CD4-positive, alpha-beta T cell (primary cell): ENCODE data around the gene NEXN. TPM values are rescaled to one million over a fixed set of nuclear protein-coding genes. Genes with fewer than 3 reads are reported as not detected.

Experiments
- ATAC-seq: fragments of 200-7000 bp; cut with Tn5 transposase; one replicate; pipeline ENCODE4 v1.10.0; 2022; ENCODE audit warnings: mild to moderate bottlenecking; ENCODE audit not compliant: poor library complexity
- CTCF ChIA-PET: fragments of 350-600 bp; sonication (Branson Sonifier 250); formaldehyde crosslinking; loops from one replicate; lab custom pipeline; 2021; ENCODE audit warnings: antibody characterized with exemption, inconsistent platforms; lab: Charles Lee
- POLR2A ChIA-PET: fragments of 350-600 bp; sonication (Branson Sonifier 250); formaldehyde crosslinking; loops from one replicate; lab custom pipeline; 2021; ENCODE audit warnings: antibody characterized with exemption, inconsistent platforms; lab: Charles Lee
- DNase-seq, 14 experiments: peaks; one replicate each; pipeline ENCODE4 v3.0.0-alpha.2; 2013 to 2020; ENCODE audit warnings: mixed read lengths in 2 of 14
- H3K27ac ChIP-seq, 2 donors: one replicate each; pipeline versions ENCODE4 v1.5.1 to v1.7.0; 2013; ENCODE audit warnings: low read length in 2 of 2, low read depth in 1 of 2, mild to moderate bottlenecking in 1 of 2
- H3K27me3 ChIP-seq, 2 experiments: 1 replicate in 1 of 2; 2 replicates in 1 of 2; pipeline versions ENCODE4 v1.6.1 to v1.7.0; 2013; ENCODE audit warnings: low read length in 2 of 2, control low read depth in 1 of 2, mild to moderate bottlenecking in 1 of 2, moderate library complexity in 1 of 2; ENCODE audit not compliant: insufficient read depth in 2 of 2, control insufficient read depth in 1 of 2
- H3K36me3 ChIP-seq: one replicate; pipeline ENCODE4 v1.6.1; 2013; ENCODE audit warnings: low read length, control low read depth; ENCODE audit not compliant: insufficient read depth
- H3K4me1 ChIP-seq: one replicate; pipeline ENCODE4 v1.6.1; 2013; ENCODE audit warnings: low read length, control low read depth; ENCODE audit not compliant: insufficient read depth
- H3K4me3 ChIP-seq: one replicate; pipeline ENCODE4 v1.5.1; 2013; ENCODE audit warnings: mild to moderate bottlenecking, low read length, moderate library complexity
- H3K9me3 ChIP-seq, 2 experiments: 1 replicate in 1 of 2; 2 replicates in 1 of 2; pipeline versions ENCODE4 v1.6.1 to v1.7.0; 2013; ENCODE audit warnings: low read length in 2 of 2, mild to moderate bottlenecking in 2 of 2, control low read depth in 1 of 2, moderate library complexity in 1 of 2; ENCODE audit not compliant: control insufficient read depth in 1 of 2, insufficient read depth in 1 of 2
- H3K27ac Mint-ChIP-seq: one replicate; pipeline ENCODE4 v1.8.0; 2020; ENCODE audit warnings: mixed read lengths
- H3K27me3 Mint-ChIP-seq: one replicate; pipeline ENCODE4 v1.8.0; 2021; ENCODE audit warnings: mixed read lengths
- H3K36me3 Mint-ChIP-seq: one replicate; pipeline ENCODE4 v1.8.0; 2021; ENCODE audit warnings: low read depth, mixed read lengths
- H3K4me1 Mint-ChIP-seq: one replicate; pipeline ENCODE4 v1.8.0; 2021; ENCODE audit warnings: low read depth, mixed read lengths
- H3K4me3 Mint-ChIP-seq: one replicate; pipeline ENCODE4 v1.8.0; 2020; ENCODE audit warnings: mild to moderate bottlenecking, mixed read lengths
- H3K9me3 Mint-ChIP-seq: one replicate; pipeline ENCODE4 v1.8.0; 2020; ENCODE audit warnings: mixed read lengths
- CTCF ChIP-seq: fragments of 200-600 bp; IDR thresholded peaks from one replicate; pipeline ENCODE4 v1.8.0; 2022; ENCODE audit warnings: antibody characterized with exemption, mild to moderate bottlenecking
- intact Hi-C, 2 experiments: fragments of 100-400 bp; cut with DNase I in 1 of 2; cut with micrococcal nuclease in 1 of 2; formaldehyde crosslinking; loops; one replicate each; pipeline versions ENCODE4 v1.15.1 to v1.9.0; 2023 to 2025; cut with DNase I, micrococcal nuclease
- total RNA-seq, 174 experiments: library from RNA in 2 of 174; stranded (reverse) in 2 of 174; gene quantifications; one replicate each; pipeline ENCODE4 v1.2.3 and lab custom pipeline; 2021 to 2026

Gene NEXN
- total RNA-seq, 2 experiments from 2014 or later = 0.25 TPM; not detected in 1

DNA sequence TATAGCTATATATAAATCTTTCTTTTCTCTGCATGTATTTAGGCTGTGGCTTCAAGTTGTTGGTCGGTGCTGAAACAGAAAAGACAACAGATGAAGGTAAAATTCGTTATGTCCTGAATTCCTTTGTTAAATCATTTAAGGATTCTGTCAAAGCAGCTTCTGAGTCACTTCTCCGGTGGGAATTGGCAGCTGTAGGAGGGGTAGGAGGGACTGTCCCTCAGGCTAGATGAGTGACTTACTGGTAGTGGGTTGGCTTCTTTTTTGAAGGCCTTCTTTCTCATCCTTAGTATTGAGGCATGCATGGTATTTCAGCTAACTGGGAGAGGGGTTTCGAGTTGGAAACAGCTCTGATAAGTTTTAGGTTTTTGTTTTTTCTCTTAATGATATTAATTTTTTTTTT lies 22.1 kb upstream of the NEXN start:
- POLR2A ChIA-PET = no interaction called here
- no peak for TF ChIP-seq CTCF
- Mint-ChIP-seq H3K4me1 (no peaks in the 10 kb centered on the region), H3K27me3 (no peaks in the 10 kb centered on the region), H3K9me3 (no peaks in the 10 kb centered on the region), H3K27ac (no peak overlapping the region), H3K4me3 (no peak overlapping the region), H3K36me3 (peaks cover 68% of the 10 kb centered on the region)
- no peak overlapping the region for H3K27ac ChIP-seq
- H3K36me3 ChIP-seq = peaks cover 50% of the 10 kb centered on the region
- no peak for DNase-seq
- no peaks in the 10 kb centered on the region for H3K27me3 ChIP-seq
- intact Hi-C loops = loop anchor here in 1 of 2 experiments (10.0 kb wide), 1 partner anchor 89 kb away; no protein-coding TSS in a partner anchor
- CTCF ChIA-PET = interaction anchor here (0.8 kb wide), 1 partner anchor 9 kb away, joined by 3 read pairs; no protein-coding TSS in a partner anchor
- ATAC-seq = no peak
- H3K9me3 ChIP-seq = no peaks in the 10 kb centered on the region
- no peaks in the 10 kb centered on the region for H3K4me1 ChIP-seq
- H3K4me3 ChIP-seq = no peak overlapping the region

GRCh38 chr1:77872645-77873044 lies 15.8 kb upstream of the NEXN start:
- DNase-seq = no peak
- POLR2A ChIA-PET = no interaction called here

DNA sequence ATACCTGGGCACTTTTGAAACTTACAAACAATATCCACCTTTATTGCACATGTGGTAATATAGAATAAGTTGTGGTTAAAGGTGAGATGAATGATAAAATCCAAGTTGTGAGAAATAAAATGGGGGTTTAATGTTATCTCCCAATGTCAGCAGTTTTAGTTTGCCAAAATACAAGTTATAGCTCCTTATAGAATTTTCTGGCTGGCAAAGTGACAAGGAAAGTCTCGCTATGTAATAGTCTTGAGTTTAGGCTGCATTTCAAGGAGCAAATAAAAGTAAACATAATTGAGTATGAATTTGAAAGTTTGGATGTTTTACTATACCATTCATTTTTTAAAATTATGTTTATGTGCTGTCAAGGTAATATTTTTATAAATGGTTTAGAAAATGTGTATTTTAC lies 15.0 kb upstream of the NEXN start:
- Mint-ChIP-seq H3K36me3 (peaks cover 49% of the 10 kb centered on the region), H3K4me3 (no peak overlapping the region), H3K27me3 (no peaks in the 10 kb centered on the region), H3K9me3 (no peaks in the 10 kb centered on the region), H3K27ac (no peak overlapping the region), H3K4me1 (no peaks in the 10 kb centered on the region)
- TF ChIP-seq CTCF = no peak
- Histone ChIP-seq H3K4me1 (no peaks in the 10 kb centered on the region), H3K27ac (no peak overlapping the region), H3K36me3 (peaks cover 27% of the 10 kb centered on the region), H3K27me3 (no peaks in the 10 kb centered on the region), H3K9me3 (no peaks in the 10 kb centered on the region), H3K4me3 (no peak overlapping the region)
- ChIA-PET CTCF (no interaction called here), POLR2A (no interaction called here)
- ATAC-seq (no peak), DNase-seq (no peak)
- intact Hi-C loops = no loop called here

More at GRCh38 chr1:77872645-77873044, 15.8 kb upstream of the NEXN start:
- intact Hi-C loops = no loop called here
- no peak for ATAC-seq
- Histone ChIP-seq H3K36me3 (peaks cover 34% of the 10 kb centered on the region), H3K27ac (no peak overlapping the region), H3K9me3 (no peaks in the 10 kb centered on the region), H3K27me3 (no peaks in the 10 kb centered on the region), H3K4me3 (no peak overlapping the region), H3K4me1 (no peaks in the 10 kb centered on the region)
- Mint-ChIP-seq H3K27ac (no peak overlapping the region), H3K9me3 (no peaks in the 10 kb centered on the region), H3K4me1 (no peaks in the 10 kb centered on the region), H3K36me3 (peaks cover 54% of the 10 kb centered on the region), H3K4me3 (no peak overlapping the region), H3K27me3 (no peaks in the 10 kb centered on the region)
- CTCF ChIA-PET = no interaction called here
- TF ChIP-seq CTCF = no peak
